Esophagus squamous epithelium (tissue), 5 donors: ENCODE data around the gene RNF220. TPM values are rescaled to one million over a fixed set of nuclear protein-coding genes. Genes with fewer than 3 reads are reported as not detected.

ENCODE experiments used
- DNase-seq: peaks from one replicate; lab custom pipeline; 2025; lab: John Stamatoyannopoulos, UW
- H3K27ac ChIP-seq, 4 donors: fragments of 200-600 bp; sonication (generic); one replicate each; pipeline ENCODE4 v1.5.1; 2016 to 2019; ENCODE audit warnings: mild to moderate bottlenecking in 1 of 4
- H3K27me3 ChIP-seq, 4 donors: fragments of 200-600 bp; sonication (generic); 1 replicate in 3 of 4; 2 replicates in 1 of 4; pipeline versions ENCODE4 v1.5.1 to v1.6.0; 2017 to 2021; ENCODE audit warnings: antibody characterized with exemption in 1 of 4
- H3K36me3 ChIP-seq, 3 donors: fragments of 200-600 bp; sonication (generic); one replicate each; pipeline ENCODE4 v1.5.1; 2016 to 2019
- H3K4me1 ChIP-seq, 3 donors: fragments of 200-600 bp; sonication (generic); one replicate each; pipeline ENCODE4 v1.5.1; 2017 to 2019
- H3K4me3 ChIP-seq, 4 donors: fragments of 200-600 bp; sonication (generic); 1 replicate in 3 of 4; 2 replicates in 1 of 4; pipeline ENCODE4 v1.5.1; 2016 to 2019; ENCODE audit warnings: mild to moderate bottlenecking in 2 of 4, moderate library complexity in 1 of 4
- H3K9me3 ChIP-seq, 3 donors: fragments of 200-600 bp; sonication (generic); one replicate each; pipeline ENCODE4 v1.5.1; 2016 to 2019
- CTCF ChIP-seq, 6 experiments: fragments of 450-650 bp in 4 of 6; fragments of 200-600 bp in 2 of 6; sonication (generic) in 2 of 6; IDR thresholded peaks; one replicate each; pipeline ENCODE4 v1.5.1; 2016 to 2019; ENCODE audit warnings: antibody characterized with exemption in 6 of 6, mild to moderate bottlenecking in 4 of 6, moderate library complexity in 4 of 6
- POLR2A ChIP-seq, 4 donors: fragments of 450-650 bp; IDR thresholded peaks; one replicate each; pipeline ENCODE4 v1.6.1; 2017; ENCODE audit warnings: antibody characterized with exemption in 4 of 4, mild to moderate bottlenecking in 4 of 4, moderate library complexity in 3 of 4
- WGBS, 2 donors: methylation state at CpG; one replicate each; pipeline ENCODE4 v1.1.5; 2018; 5-methylcytosine and 5-hydroxymethylcytosine counted together
- intact Hi-C: fragments of 100-400 bp; cut with DNase I; formaldehyde crosslinking; loops from one replicate; pipeline ENCODE4 v1.15.0; 2022
- total RNA-seq, 4 donors: library from RNA; depleted of rRNA; stranded (reverse); fragments of >200 nt; gene quantifications; one replicate each; pipeline ENCODE4 v1.1.0, GENCODE V29; 2016
- donor health status: DM: yes; HTN: yes; CAD: no.

Gene RNF220
- total RNA-seq, 4 donors from 2014 or later, result 44.8 to 111 (median 60.3) TPM

DNA sequence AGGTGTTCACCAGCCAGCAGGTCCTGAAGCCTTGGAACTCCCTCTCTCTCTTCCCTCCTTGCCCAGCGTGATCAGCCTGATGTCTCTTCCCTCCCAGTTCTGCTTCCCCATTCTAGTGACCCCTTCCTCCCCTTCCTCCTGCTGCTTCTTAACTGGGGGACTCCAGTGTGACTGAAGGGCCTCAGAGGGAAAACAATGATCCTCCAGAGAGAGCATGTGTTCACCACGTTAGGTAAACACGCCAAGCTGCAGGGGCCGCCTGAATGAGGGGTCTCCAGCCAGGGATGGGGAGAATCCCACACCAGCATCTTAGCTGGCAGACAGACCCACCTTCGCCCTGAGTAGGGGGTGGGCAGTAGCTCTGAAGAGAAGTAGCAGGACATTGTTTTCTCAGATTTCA, 144.5 kb downstream of the RNF220 start:
- Histone ChIP-seq H3K36me3 (no peaks in the 10 kb centered on the region), H3K9me3 (no peaks in the 10 kb centered on the region), H3K4me1 (peaks cover 0 to 3% (median 0%) of the 10 kb centered on the region in 3 donors), H3K4me3 (no peak overlapping the region), H3K27ac (no peak overlapping the region), H3K27me3 (peaks cover 0 to 28% (median 0%) of the 10 kb centered on the region in 4 donors)
- WGBS, 2 donors, result 65 to 83% methylated on average over 2 to 5 of the region's 5 CpGs
- TF ChIP-seq CTCF (IDR thresholded peaks at IDR 0.05) (no peak), POLR2A (IDR thresholded peaks at IDR 0.05) (no peak)
- intact Hi-C loops, result no loop called here
- DNase-seq, result no peak

DNA sequence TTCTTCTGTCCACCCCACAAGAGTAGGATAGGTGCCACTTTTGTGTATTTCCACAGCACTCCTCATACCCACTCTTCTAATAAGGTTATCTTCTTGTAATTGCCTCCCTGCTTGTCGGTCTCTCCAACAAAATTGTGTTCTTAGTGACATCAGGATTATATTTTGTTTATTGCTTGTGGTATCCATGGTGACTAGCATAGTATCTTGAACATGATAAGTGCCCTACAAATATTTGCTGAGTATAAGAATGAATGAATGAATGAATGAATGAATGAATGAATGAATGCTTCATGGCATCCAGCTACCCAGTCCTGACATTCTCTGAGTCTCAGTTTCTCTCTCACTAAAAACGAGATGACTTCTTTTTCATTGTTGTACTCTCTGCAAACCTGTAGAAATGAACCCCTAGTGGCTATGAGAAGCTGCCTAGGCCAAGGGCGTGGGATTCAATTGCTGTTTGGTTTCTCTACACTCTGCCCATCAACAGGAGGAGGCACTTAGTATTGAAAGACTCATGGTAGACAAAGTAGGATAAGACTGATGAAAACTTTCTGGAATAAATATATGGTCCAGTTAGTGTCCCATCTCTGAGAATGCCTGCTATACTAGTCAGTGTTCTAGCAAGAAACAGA, 148.2 kb downstream of the RNF220 start:
- Histone ChIP-seq H3K36me3 (no peaks in the 10 kb centered on the region), H3K4me1 (no peaks in the 10 kb centered on the region), H3K27ac (no peak overlapping the region), H3K9me3 (no peaks in the 10 kb centered on the region), H3K27me3 (no peaks in the 10 kb centered on the region), H3K4me3 (no peak overlapping the region)
- no peak for TF ChIP-seq POLR2A (IDR thresholded peaks at IDR 0.05)
- 63 to 70% methylated on average over 2 to 3 of the region's 3 CpGs for WGBS, 2 donors
- intact Hi-C loops, result no loop called here
- no peak for DNase-seq

DNA sequence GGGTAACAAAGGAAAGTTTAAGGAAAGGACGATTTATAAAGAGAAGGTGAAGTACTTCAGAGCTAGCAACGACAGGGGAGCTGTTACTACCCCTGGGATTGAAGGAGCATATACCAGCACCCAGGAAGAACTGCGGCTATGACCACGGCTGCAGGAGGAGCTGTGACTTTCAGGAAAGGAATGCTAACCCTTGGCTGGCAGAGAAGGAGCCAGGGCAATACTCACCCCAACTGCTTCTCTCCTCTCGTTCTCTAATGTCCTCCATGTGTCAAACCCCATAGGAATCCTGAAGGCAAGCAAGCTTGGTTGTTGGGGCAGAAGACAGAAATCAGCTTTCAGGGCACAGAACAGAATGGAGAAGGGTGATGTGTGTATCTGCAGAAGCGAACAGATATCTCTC, 148.7 kb downstream of the RNF220 start:
- Histone ChIP-seq H3K27ac (no peak overlapping the region), H3K27me3 (peaks cover 0 to 3% (median 0%) of the 10 kb centered on the region in 4 donors), H3K9me3 (no peaks in the 10 kb centered on the region), H3K4me3 (no peak overlapping the region), H3K4me1 (no peaks in the 10 kb centered on the region), H3K36me3 (no peaks in the 10 kb centered on the region)
- no peak for DNase-seq
- 49 to 63% methylated on average over 6 of the region's 6 CpGs for WGBS, 2 donors
- TF ChIP-seq POLR2A (IDR thresholded peaks at IDR 0.05), result no peak
- no peak for TF ChIP-seq CTCF (IDR thresholded peaks at IDR 0.05)
- intact Hi-C loops, result no loop called here

DNA sequence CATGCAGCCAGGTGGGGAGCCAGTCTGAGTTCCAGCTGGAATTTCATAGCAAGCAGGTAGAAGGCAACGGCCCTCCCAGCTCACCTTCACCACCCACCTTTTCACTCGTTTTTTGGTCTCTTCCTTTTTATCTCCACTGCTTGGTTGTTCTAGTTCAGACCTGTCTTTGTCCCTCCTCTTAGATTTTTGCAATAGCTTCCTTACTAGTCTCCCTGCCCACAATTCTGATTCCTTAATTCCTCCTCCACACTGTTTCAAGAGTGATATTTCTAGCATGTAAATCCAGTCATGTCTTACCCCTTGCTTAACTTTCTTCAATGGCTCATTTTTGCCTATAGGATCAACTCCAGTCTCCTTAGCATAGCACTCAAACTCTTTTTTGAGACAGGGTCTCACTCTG, 149.7 kb downstream of the RNF220 start:
- DNase-seq, result no peak
- intact Hi-C loops, result no loop called here
- no peaks in the 10 kb centered on the region for H3K36me3 ChIP-seq
- WGBS, 2 donors, result 30 to 61% methylated on average over 2 of the region's 2 CpGs
- no peaks in the 10 kb centered on the region for H3K9me3 ChIP-seq
- TF ChIP-seq POLR2A (IDR thresholded peaks at IDR 0.05) (no peak), CTCF (IDR thresholded peaks at IDR 0.05) (no peak)
- H3K4me1 ChIP-seq, result no peaks in the 10 kb centered on the region
- no peak overlapping the region for H3K27ac ChIP-seq
- no peak overlapping the region for H3K4me3 ChIP-seq
- peaks cover 0 to 11% (median 0%) of the 10 kb centered on the region in 4 donors for H3K27me3 ChIP-seq

GRCh38 chr1:44557778-44558177, 152.7 kb downstream of the RNF220 start:
- Histone ChIP-seq H3K4me3 (no peak overlapping the region), H3K36me3 (no peaks in the 10 kb centered on the region), H3K27me3 (peaks cover 0 to 29% (median 0%) of the 10 kb centered on the region in 4 donors), H3K4me1 (no peaks in the 10 kb centered on the region), H3K9me3 (no peaks in the 10 kb centered on the region), H3K27ac (no peak overlapping the region)
- 34 to 65% methylated on average over 6 of the region's 6 CpGs for WGBS, 2 donors
- TF ChIP-seq CTCF (IDR thresholded peaks at IDR 0.05) (no peak), POLR2A (IDR thresholded peaks at IDR 0.05) (no peak)
- intact Hi-C loops, result no loop called here
- DNase-seq, result no peak
